22Rv1 (cell line): Measurements from ENCODE around the gene EVI5.

Source experiments
- CTCF ChIP-seq: fragments of 450-650 bp; IDR thresholded peaks from 2 replicates; pipeline ENCODE4 v1.5.1; 2017; ENCODE audit warnings: mild to moderate bottlenecking
- ZFX ChIP-seq: fragments of 450-650 bp; IDR thresholded peaks from 2 replicates; pipeline ENCODE4 v1.6.1; 2017; ENCODE audit warnings: antibody characterized with exemption, borderline replicate concordance

GRCh38 chr1:92554216-92554615 lies 230.7 kb downstream of the EVI5 start:
- TF ChIP-seq CTCF (no peak), ZFX (no peak)
